ENCODE data around the gene C6orf132.
"Not testable (repeated sequence)": the region's sequence is repeated elsewhere in the genome, so short reads cannot be mapped to it uniquely, and the experiment has no call there.

C6orf132 gene

GRCh38 chr6:42158631-42159030 is 16.2 kb upstream of the C6orf132 start:
- no peak for DNase-seq

DNA sequence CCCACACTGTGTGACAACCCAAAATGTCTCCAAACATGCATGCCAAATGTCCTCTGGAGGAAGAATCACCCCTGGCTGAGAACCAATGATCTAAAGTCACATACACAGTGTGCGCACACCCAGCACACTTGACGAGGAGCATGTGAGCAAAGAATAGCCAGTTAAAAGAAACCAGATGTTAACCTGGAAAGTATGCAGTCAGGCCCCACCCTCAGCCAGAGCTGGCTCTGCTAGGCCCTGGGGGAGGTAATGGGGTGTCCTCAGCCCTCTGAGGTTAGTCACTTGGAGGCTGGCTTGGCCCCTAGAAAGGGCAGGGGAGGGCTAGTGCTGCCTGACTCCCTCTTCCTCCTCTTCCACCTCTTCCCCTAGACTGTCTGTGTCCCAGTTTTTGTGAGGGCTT is 15.6 kb upstream of the C6orf132 start:
- no peak for DNase-seq

DNA sequence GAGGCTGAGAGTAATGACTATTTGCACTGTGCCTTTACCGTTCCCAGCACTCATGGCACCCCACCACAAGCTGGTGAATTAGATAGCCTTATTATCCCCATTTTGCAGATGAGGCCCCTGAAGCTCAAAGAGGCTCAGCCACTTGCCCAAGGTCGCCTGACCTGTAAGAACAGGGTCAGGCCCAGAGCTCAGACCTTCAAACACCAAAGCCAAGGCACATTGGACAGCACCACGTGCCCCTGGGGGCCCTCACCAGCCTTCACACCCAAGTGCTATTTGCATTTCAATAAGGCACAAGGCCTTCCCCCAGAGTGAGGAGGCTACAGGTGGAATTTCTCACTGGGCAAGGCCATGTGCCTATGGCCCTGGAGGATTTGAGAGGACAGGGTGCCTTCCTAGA is 14.2 kb upstream of the C6orf132 start:
- DNase-seq: no peak

GRCh38 chr6:42155293-42155692 is 12.9 kb upstream of the C6orf132 start:
- DNase-seq: no peak

DNA sequence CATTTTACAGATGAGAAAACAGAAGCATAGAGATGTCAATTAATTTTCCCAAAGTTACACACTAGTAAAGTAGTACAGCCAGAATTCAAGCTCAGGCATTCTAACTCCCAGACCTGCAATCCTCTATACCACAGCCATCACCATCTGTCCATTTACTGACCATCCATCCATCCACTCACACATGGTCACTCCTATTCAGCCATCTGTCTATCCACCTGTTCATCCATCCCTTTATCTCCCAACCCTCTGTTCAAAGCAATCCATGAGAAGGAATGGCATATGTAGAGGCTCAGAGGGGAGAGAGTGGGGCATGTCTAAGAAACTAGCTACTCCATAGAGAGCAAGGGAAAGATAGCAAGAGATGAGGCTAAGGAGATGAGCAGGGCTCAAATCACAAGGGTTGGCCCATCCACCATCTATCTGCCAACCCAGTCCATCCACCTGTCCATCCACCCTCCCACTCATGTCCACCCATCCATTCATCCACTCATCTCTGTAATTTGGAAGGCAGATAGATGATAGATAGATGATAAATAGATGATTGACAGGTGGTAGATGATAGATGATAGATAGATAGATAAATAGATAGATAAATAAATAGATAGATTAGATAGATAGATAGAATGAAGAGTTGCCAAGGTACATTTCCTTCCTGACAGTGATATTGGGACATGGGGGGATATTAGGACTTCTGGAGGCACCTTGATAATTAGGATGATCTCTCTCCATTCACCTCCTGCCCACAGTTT is 12.2 kb upstream of the C6orf132 start:
- no peak for DNase-seq

DNA sequence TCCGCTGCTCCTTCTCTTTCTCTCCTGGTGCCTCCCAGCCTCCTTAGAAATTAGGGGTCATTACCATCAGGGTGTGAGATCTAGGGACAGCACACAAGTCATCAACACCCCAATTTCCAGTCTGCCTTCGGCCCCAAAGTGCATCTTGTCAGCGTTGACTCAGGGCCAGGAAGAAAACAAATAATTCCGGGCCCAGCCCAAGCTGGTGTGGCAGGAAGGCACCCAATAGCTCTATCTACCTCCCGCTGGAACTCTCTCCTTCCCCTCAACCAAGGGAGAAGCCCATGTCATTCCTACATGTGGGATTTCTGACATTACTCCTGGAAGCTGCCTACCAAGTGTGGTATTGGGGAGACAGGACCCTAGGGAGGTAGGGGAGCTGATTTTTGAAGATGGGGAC is 11.5 kb upstream of the C6orf132 start:
- DNase-seq: no peak

GRCh38 chr6:42152528-42153213 is 10.3 kb upstream of the C6orf132 start:
- not testable (repeated sequence) for DNase-seq

DNA sequence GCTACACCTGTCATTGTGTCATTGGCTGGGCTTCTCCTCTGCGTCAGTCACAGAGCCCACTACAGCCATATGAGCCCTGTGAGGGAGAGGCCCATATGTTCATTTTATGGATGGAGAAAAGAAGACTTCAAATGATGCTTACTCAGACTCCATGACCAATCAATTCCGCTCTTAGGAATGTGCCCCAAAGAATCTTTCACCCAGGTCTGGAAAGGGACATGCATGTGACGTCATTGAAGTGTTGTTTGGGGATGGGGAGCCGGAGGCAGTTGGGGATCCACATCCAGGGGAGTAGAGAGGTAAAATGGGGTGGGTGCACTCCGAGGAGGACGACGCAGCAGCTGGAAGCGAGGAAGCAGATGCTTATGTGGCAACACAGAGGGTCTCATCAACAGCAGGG is 9.6 kb upstream of the C6orf132 start:
- no peak for DNase-seq

- DNase-seq: no peak
Measured at GRCh38 chr6:42150254-42150653, 7.8 kb upstream of the C6orf132 start.

DNA sequence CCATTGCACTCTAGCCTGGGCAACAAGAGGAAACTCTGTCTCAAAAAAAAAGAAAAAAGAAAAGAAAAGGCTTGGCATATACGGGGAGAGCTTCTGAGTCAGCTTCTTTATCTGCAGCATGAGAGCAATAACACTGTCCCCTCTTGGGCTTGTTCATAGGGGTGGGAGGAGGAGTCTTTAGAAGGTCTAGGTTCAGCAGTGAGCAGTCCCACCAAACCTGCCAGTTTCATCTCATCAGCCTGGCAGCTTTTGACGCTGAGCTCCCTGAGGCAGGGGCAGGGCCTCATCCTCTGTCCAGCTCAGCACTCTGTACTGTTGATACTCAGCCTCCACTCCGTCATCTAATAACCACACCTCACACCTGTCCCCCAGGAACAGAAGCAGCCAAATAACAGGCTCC is 5.6 kb upstream of the C6orf132 start:
- no peak for DNase-seq

GRCh38 chr6:42147138-42147562 is 4.7 kb upstream of the C6orf132 start:
- no peak for DNase-seq

- DNase-seq: no peak
Measured at GRCh38 chr6:42141603-42142117, 760 bp downstream of the C6orf132 start.

GRCh38 chr6:42140756-42141602 is 1.4 kb downstream of the C6orf132 start:
- no peak for DNase-seq

GRCh38 chr6:42140032-42140431 is 2.4 kb downstream of the C6orf132 start:
- DNase-seq: no peak

DNA sequence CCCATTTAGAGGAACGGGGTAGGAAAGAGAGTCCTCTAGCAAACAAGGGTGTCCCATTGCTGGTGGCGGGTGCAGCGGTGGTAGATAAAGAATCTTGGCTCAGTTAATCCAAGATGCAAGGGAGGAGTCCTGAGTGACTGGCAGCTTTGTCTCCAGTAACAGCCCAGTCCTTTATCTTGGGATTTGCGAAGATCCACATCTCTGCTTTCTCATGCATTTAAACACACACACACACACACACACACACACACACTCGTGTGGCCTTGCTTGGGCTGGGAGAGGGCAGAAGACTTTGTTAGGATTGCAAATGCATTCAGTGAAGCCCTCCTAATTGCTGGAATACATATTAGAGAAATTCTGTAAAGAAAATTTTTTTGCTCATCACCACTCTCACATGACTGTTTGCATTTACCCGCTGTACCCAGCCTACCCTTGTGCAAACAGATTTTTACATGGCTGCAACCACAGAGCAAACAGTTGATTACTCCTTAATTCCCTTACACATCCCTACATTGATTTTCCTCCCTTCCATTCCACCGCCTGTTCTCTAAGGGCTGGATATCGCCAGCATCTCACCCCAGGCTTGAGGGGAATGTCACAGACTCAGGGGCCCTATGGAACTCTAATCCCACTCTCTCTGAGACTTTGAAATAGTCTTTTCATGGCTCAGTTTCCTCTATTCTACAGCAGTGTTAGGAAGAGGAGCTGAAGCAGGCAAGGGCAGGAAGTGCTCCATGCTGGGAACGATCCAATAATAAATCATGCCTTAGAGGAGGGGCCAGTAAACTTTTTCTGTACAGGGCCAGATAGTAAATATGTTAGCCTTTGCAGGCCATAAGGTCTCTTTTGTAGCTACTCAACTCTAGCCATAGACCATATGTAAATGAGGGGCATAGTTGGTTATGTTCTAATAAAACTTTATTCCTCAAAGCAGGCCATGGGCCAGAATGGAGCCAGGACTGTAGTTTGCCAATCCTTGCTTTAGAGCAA is 3.5 kb downstream of the C6orf132 start:
- no peak for DNase-seq

GRCh38 chr6:42138190-42138589 is 4.2 kb downstream of the C6orf132 start:
- no peak for DNase-seq

DNA sequence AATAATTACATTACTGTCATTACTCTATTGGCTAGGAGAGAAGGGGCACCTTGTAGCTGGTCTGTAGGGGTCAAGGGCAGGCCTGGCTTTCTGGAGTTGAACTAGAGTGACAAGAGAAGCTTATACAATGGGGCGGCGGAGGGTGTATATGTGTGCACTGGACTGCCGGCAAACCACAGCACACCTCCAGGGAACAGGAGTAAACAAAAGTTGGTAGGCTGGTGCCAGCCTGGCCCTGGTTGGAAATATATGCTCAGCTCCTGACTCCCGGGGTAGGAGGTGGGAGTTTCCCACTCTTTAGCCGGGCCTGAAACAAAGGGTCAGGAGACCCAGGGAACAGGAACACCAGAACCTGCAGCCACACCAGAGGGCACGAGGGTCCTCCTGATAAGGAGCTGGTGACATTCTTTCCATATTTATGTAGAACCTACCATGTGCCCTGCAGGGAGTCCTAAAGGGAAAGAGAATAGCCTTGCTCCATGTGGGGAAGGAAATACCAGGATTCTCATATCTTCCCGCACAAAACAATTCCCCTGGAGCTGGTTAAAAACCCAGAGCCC is 5.1 kb downstream of the C6orf132 start:
- DNase-seq: peak; percentile 78

GRCh38 chr6:42136508-42137193 is 5.8 kb downstream of the C6orf132 start:
- peak; percentile 78 for DNase-seq

GRCh38 chr6:42135722-42136121 is 6.7 kb downstream of the C6orf132 start:
- DNase-seq: no peak

GRCh38 chr6:42135161-42135560 is 7.3 kb downstream of the C6orf132 start:
- DNase-seq: no peak

DNA sequence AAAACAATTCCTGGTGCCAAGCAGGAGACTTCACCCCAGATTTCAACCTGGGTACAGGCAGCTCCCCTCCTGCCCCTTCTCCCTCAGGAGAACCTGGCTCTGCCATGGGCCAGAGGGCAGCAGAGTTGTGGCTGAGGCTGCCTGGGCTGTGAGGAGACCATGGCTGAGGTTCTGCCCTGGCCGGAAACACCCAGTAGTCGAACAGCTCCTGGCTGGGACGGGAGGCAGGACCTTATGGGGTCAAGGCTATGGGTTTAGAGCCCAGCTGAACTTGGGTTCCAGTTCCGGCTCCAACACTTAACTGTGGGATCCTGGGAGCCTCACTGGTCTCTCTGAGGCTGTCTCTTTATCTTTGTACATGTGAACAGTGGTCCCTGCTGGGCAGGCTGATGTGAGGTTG is 8.5 kb downstream of the C6orf132 start:
- DNase-seq: no peak
